ENCODE data around the gene BRME1.
"Not testable (repeated sequence)": the region's sequence is repeated elsewhere in the genome, so short reads cannot be mapped to it uniquely, and the experiment has no call there.

The BRME1 gene

DNA sequence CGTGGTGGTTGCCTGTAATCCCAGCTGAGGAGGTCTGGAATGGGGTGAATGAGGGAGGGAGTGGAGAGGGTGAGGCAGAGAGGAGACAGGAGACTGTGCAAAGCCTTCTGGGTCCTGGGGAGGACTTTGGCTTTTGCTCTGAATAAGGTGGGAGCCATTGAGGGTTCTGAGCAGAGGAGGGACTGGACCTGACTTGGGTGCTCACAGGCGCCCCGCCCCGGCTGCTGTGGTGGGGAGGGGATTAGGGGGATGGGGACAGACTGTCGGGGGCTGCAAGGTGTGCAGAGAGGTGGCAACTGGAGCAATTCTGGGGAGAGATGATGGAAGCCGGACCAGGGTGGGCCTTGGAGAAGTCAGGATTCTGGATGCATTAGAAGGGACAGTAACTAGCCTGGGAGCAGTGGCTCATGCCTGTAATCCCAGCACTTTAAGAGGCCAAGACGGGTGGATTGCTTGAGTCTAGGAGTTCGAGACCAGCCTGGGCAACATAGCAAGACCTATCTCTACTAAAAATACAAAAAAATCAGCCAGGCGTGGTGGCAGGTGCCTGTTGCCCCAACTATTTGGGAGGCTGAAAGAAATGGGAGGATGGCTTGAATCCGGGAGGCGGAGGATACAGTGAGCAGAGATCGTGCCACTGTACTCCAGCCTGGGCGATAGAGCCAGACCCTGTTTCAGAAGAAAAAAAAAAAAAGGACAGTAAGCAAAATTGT, 45.1 kb downstream of the BRME1 start:
- Histone ChIP-seq H3K4me1 (ENCODE audit: insufficient read depth, low read length) (peaks cover 14% of the 10 kb centered on the region; the same call in 1 of the 2 replicates), H3K9ac (ENCODE audit: low read depth, low read length) (no peak overlapping the region), H3K9me3 (ENCODE audit: control insufficient read depth, insufficient read depth, low read length) (no peaks in the 10 kb centered on the region), H3K36me3 (ENCODE audit: insufficient read depth, low read length) (no peaks in the 10 kb centered on the region)

DNA sequence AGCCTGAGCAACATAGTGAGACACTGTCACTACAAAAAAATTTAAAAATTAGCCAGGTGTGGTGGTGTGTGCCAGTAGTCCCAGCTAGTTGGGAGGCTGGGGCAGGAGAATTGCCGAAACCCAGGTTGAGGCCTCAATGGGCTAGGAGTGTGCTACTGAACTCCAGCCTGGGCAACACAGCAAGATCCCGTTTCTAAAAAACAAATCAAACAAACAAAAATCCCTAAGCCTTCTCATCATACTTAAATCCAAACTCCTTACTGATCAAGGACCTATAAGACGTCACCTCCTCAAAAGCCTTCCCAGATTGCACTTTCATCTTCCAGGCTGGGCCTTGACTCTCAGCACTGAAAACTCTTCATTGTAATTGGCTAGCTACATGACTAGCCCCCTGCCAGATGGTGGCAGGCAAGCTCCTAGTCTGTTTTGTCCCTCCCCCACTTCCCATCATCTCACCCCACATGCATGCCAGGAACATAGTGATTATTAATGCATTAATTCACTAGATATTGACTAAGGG, 46.5 kb downstream of the BRME1 start:
- no peaks in the 10 kb centered on the region for H3K9me3 ChIP-seq (ENCODE audit: control insufficient read depth, insufficient read depth, low read length)
- no peak overlapping the region for H3K9ac ChIP-seq (ENCODE audit: low read depth, low read length)
- H3K36me3 ChIP-seq (ENCODE audit: insufficient read depth, low read length): no peaks in the 10 kb centered on the region
- peaks cover 14% of the 10 kb centered on the region; the same call in 1 of the 2 replicates for H3K4me1 ChIP-seq (ENCODE audit: insufficient read depth, low read length)

DNA sequence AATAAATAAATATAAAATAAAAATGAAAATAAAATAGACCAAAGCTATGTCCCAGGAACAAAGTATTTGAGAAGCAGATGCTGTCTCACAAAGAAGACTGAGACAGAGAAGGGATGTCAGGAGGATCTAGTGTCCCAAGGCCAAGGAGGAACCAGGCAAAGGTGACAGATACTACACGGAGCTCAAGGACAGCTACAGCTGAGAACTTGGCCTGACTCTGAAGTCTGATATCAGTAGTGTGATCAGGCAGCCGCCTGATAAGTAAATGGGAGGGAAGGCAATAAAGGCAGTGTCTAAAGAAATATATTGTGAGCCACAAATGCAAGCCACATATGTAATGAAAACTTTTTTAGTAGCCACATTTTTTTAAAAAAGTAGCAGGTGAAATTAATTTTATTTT, 49.4 kb downstream of the BRME1 start:
- H3K9me3 ChIP-seq (ENCODE audit: control insufficient read depth, insufficient read depth, low read length): no peaks in the 10 kb centered on the region
- no peak overlapping the region for H3K9ac ChIP-seq (ENCODE audit: low read depth, low read length)
- H3K4me1 ChIP-seq (ENCODE audit: insufficient read depth, low read length): peaks cover 7% of the 10 kb centered on the region; the same call in 1 of the 2 replicates
- H3K36me3 ChIP-seq (ENCODE audit: insufficient read depth, low read length): no peaks in the 10 kb centered on the region

DNA sequence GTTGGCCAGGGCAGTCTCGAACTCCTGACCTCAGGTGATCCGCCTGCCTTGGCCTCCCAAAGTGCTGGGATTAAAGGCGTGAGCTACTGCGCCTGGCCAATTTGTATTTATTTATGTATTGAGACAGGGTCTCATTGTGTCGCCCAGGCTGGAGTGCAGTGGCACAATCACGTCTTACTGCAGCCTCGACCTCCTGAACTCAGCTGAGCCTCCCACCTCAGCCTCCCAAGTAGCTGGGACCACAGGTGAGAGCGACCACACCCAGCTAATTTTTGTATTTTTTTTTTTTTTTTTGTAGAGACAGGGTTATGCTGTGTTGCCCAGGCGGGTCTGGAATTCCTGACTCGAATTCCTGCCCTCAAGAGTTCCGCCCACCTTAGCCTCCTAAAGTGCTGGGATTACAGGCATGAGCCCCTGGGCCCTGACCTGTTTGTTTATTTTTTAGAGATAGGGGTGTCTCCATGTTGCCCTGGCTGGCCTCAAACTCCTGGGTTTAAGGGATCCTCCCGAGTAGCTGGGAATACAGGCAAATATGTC, 53.7 kb downstream of the BRME1 start:
- H3K9ac ChIP-seq (ENCODE audit: low read depth, low read length); H3K9me3 ChIP-seq (ENCODE audit: control insufficient read depth, insufficient read depth, low read length); H3K36me3 ChIP-seq (ENCODE audit: insufficient read depth, low read length): not testable (repeated sequence)
- H3K4me1 ChIP-seq (ENCODE audit: insufficient read depth, low read length): peaks cover 12% of the 10 kb centered on the region

DNA sequence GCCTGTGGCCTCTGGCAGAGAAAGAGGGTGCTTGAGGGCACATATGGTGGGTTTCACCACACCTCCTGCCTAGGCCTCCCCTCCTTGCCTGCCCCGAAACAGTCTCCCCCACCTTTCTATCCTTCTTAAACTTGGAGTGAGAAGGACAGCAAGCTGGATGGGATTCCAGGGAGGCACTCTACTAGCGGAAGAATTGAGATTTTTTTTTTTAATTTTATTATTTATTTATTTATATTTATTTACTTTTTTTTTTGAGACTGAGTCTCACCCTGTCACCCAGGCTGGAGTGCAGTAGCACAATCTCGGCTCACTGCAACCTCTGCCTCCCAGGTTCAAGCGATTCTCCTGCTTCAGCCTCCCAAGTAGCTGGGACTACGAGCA, 54.2 kb downstream of the BRME1 start:
- H3K9me3 ChIP-seq (ENCODE audit: control insufficient read depth, insufficient read depth, low read length); H3K36me3 ChIP-seq (ENCODE audit: insufficient read depth, low read length): not testable (repeated sequence)
- Histone ChIP-seq H3K9ac (ENCODE audit: low read depth, low read length) (peak overlapping the region; percentile 35; the same call in 1 of the 2 replicates), H3K4me1 (ENCODE audit: insufficient read depth, low read length) (peaks cover 12% of the 10 kb centered on the region)

DNA sequence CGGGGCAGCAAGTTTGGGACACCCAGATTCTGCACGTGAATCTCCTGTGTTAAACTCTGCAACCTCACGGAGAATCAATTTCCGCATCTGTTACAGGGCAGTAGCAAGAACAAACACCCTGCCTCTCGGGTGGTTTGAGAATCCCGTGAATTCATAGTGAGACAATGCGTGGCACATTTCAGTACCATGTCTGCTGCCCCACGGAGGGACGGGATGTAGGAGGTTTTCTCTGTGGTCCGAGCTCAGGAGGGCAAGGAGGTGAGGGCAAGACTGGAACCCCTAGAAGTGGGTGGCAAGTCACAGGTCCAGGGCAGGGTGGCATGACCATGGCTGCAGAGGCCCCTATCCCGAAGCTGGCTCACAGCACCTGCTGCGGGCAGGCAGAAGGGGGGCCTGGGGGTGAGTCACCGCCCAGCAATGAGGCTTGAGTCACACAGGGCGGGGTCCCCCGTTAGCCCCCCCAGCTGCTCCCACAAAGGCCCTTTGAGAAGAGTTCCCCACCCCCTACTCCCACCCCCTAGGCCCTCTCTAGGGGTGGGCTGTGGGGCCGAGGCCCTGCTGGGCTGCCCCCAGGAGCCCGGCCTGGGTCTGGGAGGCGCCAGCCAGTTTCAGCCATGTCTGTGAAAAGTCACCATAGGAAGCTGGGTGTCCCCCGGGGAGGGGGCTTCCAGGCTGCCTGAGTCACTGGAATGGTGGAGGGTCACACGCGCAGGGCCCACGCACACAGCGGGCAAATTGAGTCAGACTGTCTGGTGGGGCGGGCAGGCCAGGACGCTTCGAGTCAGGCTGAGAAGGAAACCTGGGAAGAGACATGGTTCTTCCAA, 54.8 kb downstream of the BRME1 start:
- Histone ChIP-seq H3K9ac (ENCODE audit: low read depth, low read length) (peak overlapping the region; percentile 61), H3K36me3 (ENCODE audit: insufficient read depth, low read length) (no peaks in the 10 kb centered on the region), H3K9me3 (ENCODE audit: control insufficient read depth, insufficient read depth, low read length) (no peaks in the 10 kb centered on the region), H3K4me1 (ENCODE audit: insufficient read depth, low read length) (peaks cover 16% of the 10 kb centered on the region)

DNA sequence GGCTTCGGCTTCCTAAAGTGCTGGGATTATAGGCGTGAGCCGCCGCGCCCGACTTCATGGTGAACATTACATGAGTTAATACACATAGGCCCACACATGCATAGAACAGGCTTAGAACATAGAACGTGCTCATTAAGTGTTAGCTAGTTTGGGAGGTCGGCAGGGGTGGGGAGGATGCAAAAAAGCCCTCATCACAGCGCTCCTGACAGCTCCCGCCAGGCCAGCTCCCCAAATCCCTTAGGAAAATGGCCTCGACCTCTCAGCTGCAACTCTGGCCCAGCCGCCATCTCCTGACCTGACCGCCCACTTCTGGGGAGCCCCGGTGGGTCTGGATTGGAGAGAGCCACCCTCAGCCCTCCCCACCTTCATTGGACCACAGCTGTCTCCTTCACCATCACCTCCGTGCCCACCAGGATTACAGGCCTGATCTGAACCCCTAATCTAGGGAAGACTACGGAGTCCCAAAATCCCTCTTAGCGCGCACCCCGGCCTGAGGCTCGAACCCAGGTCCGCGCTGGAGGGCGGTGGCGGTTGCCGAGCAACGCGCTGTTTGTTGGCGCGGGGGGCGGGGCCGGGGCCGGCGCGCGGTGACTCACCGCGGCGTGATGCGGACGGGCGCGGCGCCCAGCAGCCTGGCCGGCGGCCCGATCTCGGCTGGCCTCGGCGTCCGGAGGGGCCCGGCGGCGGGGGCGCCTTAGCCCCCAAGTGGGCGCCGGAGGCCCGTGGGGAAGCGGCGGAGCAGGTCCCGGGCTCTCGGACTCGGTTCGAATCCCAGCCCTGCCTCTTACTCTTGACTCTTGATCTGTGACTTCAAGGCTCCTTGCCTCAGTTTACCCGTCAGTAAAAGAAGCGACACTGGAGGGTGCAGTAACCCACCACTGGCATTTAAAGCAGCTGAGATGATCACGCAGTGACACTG, 55.7 kb downstream of the BRME1 start:
- Histone ChIP-seq H3K36me3 (ENCODE audit: insufficient read depth, low read length) (no peaks in the 10 kb centered on the region), H3K9me3 (ENCODE audit: control insufficient read depth, insufficient read depth, low read length) (no peaks in the 10 kb centered on the region), H3K9ac (ENCODE audit: low read depth, low read length) (peak overlapping the region; percentile 61), H3K4me1 (ENCODE audit: insufficient read depth, low read length) (peaks cover 19% of the 10 kb centered on the region)

DNA sequence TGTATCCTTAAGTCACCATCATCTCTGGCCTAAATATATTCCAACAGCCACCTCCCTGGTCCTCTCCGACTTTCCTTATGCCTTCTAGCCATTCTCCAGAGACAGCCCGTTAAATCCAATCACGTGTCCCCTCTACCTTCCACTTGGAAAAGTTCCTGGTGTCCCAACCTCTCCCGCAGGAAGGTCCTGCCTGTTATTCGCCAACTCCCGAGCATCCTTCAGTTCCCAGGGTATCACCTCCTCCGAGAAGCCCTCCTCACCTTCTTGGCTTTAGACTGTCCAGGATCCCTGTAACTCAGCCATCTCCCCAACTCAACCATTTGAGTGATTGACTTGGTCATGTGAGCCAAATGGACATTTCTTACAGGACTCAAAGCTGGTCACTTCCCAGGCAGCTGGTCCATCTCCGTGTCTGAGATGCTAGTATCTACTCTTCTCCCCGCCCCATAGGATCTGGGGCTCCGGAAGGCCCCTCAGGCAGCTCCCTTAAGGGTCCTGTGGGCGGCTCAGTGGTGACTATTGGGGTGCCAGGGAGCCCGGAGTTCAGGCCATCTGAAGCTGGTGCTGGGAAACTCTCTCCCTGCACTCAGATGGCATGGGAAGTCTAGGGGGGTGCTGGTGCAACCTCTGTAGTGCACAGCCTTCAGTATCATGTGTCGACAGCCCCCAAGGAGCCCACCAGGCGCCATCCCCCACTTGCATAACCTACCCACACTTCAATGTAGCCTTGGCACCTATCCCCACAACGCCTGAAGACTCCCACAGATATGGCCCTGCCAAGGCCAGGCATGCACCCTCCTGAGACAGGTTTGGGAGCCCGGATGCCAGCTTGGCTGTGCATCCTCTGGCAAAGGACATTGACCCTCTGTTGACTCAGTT, 56.9 kb downstream of the BRME1 start:
- Histone ChIP-seq H3K4me1 (ENCODE audit: insufficient read depth, low read length) (peaks cover 29% of the 10 kb centered on the region), H3K9ac (ENCODE audit: low read depth, low read length) (no peak overlapping the region), H3K9me3 (ENCODE audit: control insufficient read depth, insufficient read depth, low read length) (no peaks in the 10 kb centered on the region), H3K36me3 (ENCODE audit: insufficient read depth, low read length) (no peaks in the 10 kb centered on the region)

DNA sequence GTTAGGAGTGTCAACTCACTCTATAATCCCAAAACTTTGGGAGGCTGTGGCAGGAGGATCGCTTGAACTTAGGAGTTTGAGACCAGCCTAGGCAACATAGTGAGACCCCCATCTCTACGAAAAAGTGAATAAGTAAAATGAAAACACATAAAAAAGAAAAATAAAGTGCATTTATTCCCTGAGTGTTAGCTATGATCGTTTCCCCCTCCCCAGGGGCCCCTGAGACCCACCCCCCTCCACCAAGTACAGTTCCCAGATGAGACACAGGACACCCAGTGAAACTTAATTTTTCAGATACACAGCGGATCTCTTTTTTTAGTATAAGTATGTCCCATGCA, 57.6 kb downstream of the BRME1 start:
- H3K9ac ChIP-seq (ENCODE audit: low read depth, low read length): no peak overlapping the region
- no peaks in the 10 kb centered on the region for H3K9me3 ChIP-seq (ENCODE audit: control insufficient read depth, insufficient read depth, low read length)
- peaks cover 34% of the 10 kb centered on the region for H3K4me1 ChIP-seq (ENCODE audit: insufficient read depth, low read length)
- H3K36me3 ChIP-seq (ENCODE audit: insufficient read depth, low read length): no peaks in the 10 kb centered on the region

DNA sequence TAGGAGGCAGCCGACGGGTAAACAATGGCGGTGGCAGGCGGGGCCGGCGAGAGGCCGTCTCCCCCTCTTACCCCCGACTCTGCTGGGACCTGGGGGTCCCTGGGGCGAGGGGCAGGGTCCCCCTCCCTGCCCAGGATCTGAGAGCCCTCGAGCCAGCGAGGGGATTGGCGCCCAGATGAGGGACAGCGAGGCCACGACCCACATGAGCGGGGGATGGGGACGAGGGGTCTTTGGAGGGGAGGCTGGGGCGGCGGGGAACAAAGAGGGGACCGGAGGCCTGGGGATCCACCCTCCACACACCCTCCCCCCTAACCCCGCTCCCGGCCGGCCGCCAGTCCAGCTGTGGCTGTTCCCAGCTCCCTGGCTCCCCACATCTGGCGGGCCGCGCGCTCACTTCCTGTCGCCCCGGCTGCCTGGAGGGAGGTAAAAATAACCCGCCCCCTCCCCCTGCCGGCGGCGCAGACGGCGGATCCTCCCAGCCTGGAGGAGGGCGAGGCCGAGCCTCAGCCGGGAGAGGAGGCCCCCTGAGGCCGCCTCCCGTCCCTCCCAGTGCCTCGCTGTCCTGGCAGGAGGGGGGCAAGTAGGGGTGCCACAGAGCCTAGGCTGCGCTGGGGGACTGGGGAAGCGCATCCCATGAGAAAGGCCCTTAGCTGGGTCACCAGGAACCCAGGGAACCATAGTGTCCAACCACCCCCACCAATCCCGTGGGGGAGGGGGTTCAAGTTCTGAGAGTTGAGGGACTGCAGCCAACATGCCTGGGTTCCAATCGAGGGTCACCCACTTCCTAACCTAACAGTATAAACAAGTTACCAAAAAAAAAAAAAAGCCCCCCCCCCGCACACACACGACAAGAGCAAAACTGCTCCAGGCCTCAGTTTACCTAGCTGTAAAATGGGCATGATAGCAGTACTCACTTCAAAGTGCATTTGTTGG, 58.2 kb downstream of the BRME1 start:
- peak overlapping the region; percentile 66 for H3K9ac ChIP-seq (ENCODE audit: low read depth, low read length)
- H3K4me1 ChIP-seq (ENCODE audit: insufficient read depth, low read length): peaks cover 34% of the 10 kb centered on the region
- no peaks in the 10 kb centered on the region for H3K36me3 ChIP-seq (ENCODE audit: insufficient read depth, low read length)
- H3K9me3 ChIP-seq (ENCODE audit: control insufficient read depth, insufficient read depth, low read length): no peaks in the 10 kb centered on the region

DNA sequence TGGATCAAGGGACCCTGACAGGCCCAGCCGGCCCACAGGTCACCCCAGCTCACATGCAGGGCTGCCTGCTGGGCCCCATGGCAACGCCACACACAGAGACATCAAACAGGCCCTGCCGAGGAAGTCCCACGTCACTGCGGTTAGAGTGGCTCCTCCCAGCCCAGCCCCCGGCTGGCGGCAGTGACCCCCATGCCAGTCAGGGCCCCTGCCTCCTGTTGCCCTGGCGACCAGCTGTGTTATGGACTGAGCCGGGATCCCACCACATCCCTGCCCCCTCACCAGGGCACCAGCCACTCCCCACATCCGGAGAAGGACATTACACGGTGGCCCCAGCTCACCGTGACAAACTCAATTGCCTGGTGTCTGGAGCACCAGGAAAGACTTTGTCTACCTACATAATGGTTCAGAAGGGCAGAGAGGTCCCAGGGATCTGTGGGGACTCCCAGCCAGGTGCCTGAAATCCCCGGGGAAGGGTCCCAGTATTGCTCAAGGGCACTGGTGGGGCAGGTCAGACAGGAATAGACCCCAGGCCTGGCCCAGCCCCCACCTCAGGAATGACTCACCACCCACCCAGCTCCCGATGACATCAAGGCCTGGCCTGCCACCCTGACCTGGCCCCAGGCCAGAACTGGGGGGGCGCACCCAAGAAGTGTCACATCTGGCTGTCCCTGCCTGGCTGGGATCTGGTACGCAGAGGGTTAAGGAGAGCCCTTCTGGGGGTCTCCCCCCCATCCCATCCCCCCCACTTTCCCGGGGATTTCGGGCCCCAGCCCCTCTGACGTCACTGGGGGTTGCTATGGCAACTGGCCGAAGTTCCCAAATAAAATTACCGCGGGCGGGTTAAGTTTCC, 59.1 kb downstream of the BRME1 start:
- Histone ChIP-seq H3K36me3 (ENCODE audit: insufficient read depth, low read length) (no peaks in the 10 kb centered on the region), H3K4me1 (ENCODE audit: insufficient read depth, low read length) (peaks cover 34% of the 10 kb centered on the region), H3K9me3 (ENCODE audit: control insufficient read depth, insufficient read depth, low read length) (no peaks in the 10 kb centered on the region), H3K9ac (ENCODE audit: low read depth, low read length) (peak overlapping the region; percentile 66)

DNA sequence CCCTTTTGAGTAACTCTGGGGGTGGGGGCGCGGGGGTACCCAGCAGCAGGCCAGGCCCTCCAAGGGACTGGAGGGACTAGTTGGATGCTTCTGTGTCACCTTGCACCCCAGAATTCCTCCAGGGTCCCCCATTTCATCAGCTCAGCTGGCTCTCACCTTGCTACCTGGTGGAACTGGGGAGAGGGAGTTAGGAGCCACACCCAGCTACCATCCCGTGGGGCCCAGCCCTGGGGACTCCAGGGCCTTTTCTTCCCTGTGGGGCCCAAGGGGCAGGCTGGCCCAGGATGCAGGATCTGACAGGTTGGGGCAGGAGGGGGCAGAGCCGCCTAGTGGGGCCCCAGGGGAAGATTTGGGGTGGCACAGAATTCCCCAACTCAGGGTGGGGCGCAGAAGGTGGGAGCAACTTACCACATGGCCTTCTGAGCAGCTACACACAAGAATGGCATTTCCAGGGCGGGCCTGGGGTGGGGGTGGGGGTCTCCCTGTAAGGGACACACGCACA, 61.7 kb downstream of the BRME1 start:
- Histone ChIP-seq H3K9me3 (ENCODE audit: control insufficient read depth, insufficient read depth, low read length) (no peaks in the 10 kb centered on the region), H3K4me1 (ENCODE audit: insufficient read depth, low read length) (peaks cover 25% of the 10 kb centered on the region), H3K36me3 (ENCODE audit: insufficient read depth, low read length) (no peaks in the 10 kb centered on the region), H3K9ac (ENCODE audit: low read depth, low read length) (peak overlapping the region; percentile 40; the same call in 1 of the 2 replicates)
